ENCODE measurements around the gene GAGE12H. TPM values are rescaled to one million over a fixed set of nuclear protein-coding genes. Genes with fewer than 3 reads are reported as not detected.

Gene GAGE12H
- total and polyA plus RNA-seq, 2 of the 13 experiments (the other 11 are each of a cell fraction or from before 2014, with no cell fraction given): not detected

GRCh38 chrX:49610718-49611310 is 31.1 kb downstream of the GAGE12H start (continued):
- TF ChIP-seq HMGXB3 (CRISPR knock-in tag; IDR thresholded peaks at IDR 0.05; ENCODE audit: borderline replicate concordance) (no peak), GABPB1 (CRISPR knock-in tag; IDR thresholded peaks at IDR 0.05) (no peak), ZSCAN20 (CRISPR knock-in tag; IDR thresholded peaks at IDR 0.05; ENCODE audit: borderline replicate concordance) (no peak), ZMYM4 (CRISPR knock-in tag; IDR thresholded peaks at IDR 0.05) (peak; percentile 55; the same call in 1 of the 2 replicates), HMGXB4 (CRISPR knock-in tag; IDR thresholded peaks at IDR 0.05; ENCODE audit: borderline replicate concordance in 1 of 2, low read depth in 1 of 2) (no peak), TCF7 (IDR thresholded peaks at IDR 0.05; ENCODE audit: low read depth) (peak; percentile 28), TFE3 (CRISPR knock-in tag; IDR thresholded peaks at IDR 0.05) (peak; percentile 73), PITX1 (CRISPR knock-in tag; IDR thresholded peaks at IDR 0.05) (peak; percentile 91), RAD51 (IDR thresholded peaks at IDR 0.05; ENCODE audit: borderline replicate concordance) (no peak), BHLHE40 (IDR thresholded peaks at IDR 0.05; ENCODE audit: low read length) (peak; percentile 69; the same call in 1 of the 2 replicates), SPEN (CRISPR knock-in tag; IDR thresholded peaks at IDR 0.05; ENCODE audit: low read depth) (peak; percentile 33; the same call in 1 of the 2 replicates), ARNTL (CRISPR knock-in tag; IDR thresholded peaks at IDR 0.05) (peak; percentile 53; the same call in 1 of the 2 replicates), MAX (IDR thresholded peaks at IDR 0.05) (0 out of 2 replicates have a peak, but pooled peaks have one; percentile 18), CEBPG (CRISPR knock-in tag; IDR thresholded peaks at IDR 0.05) (peak; percentile 39), SETDB1 (CRISPR knock-in tag; IDR thresholded peaks at IDR 0.05; ENCODE audit: borderline replicate concordance) (0 out of 2 replicates have a peak, but pooled peaks have one; percentile 24), RERE (CRISPR knock-in tag; IDR thresholded peaks at IDR 0.05; ENCODE audit: low read depth) (0 out of 2 replicates have a peak, but pooled peaks have one; percentile 40)

Measured in HepG2 (cell line).